ENCODE measurements around the gene NOTUM. TPM values are rescaled to one million over a fixed set of nuclear protein-coding genes. Genes with fewer than 3 reads are reported as not detected.

Gene NOTUM
- total and polyA plus RNA-seq, 9 of the 15 experiments (the other 6 are each of a cell fraction or from before 2014, with no cell fraction given): 0.03 to 14.0 (median 4.1) TPM

GRCh38 chr17:81914103-81914850 is 46.7 kb downstream of the NOTUM start:
- H3K27me3 ChIP-seq (ENCODE audit: control insufficient read depth in 2 of 2, insufficient read depth in 2 of 2, low read length in 2 of 2): no peaks in the 10 kb centered on the region
- CTCF ChIA-PET (ENCODE audit: low intra/inter-chr PET ratio): no interaction called here
- in situ Hi-C loops (cut with MboI) (no loop called here), intact Hi-C loops (cut with micrococcal nuclease) (no loop called here)
- H3K9me1 ChIP-seq (ENCODE audit: control insufficient read depth, insufficient read depth, low read length): peaks cover 6% of the 10 kb centered on the region
- H4K20me1 ChIP-seq (replicated peaks; ENCODE audit: control insufficient read depth, insufficient read depth, low read length): peaks cover 16% of the 10 kb centered on the region
- no peak overlapping the region for H3K4me3 ChIP-seq
- FAIRE-seq (no peak), DNase-seq (ENCODE audit: extremely low read depth in 1 of 4, low spot score in 3 of 4) (no peak), ATAC-seq (no peak)
- peaks cover 55% of the 10 kb centered on the region for H3K79me2 ChIP-seq (ENCODE audit: control insufficient read depth, insufficient read depth, low read length)
- peak overlapping the region in 1 of 2 experiments; percentile 39; a peak in 1 of 4 replicates for H3K9ac ChIP-seq (ENCODE audit: insufficient read depth in 1 of 2, low read depth in 2 of 2, low read length in 2 of 2)
- no peak overlapping the region for H2AFZ ChIP-seq (ENCODE audit: low read depth, low read length)
- BruUV-seq (replicated peaks): no TSS peak
- H3K4me1 ChIP-seq (replicated peaks in 1 of 2; ENCODE audit: control insufficient read depth in 2 of 2, insufficient read depth in 2 of 2, low read length in 2 of 2): peaks cover 41 to 90% of the 10 kb centered on the region in 2 experiments
- no peak overlapping the region; the same call in 2 of the 3 replicates for H3K27ac ChIP-seq (ENCODE audit: extremely low read depth, low read depth, low read length)
- H3K9me3 ChIP-seq (replicated peaks; ENCODE audit: control insufficient read depth, insufficient read depth, low read depth, low read length): no peaks in the 10 kb centered on the region
- peaks cover 66% of the 10 kb centered on the region; the same call in 2 of the 3 replicates for H3K36me3 ChIP-seq (ENCODE audit: control insufficient read depth, insufficient read depth, low read length)
- POLR2A ChIA-PET: interaction anchor here (0.6 to 5.4 kb wide), 6 partner anchors 9 to 258 kb away, joined by 3 to 46 read pairs (median 6); partner anchors contain the start of genes MAFG and PDE6G
- no peak overlapping the region for H3K4me2 ChIP-seq (ENCODE audit: insufficient read depth, low read length)
- 95% methylated on average over 24 of the region's 36 CpGs for WGBS (ENCODE audit: insufficient coverage, low coverage, missing lambda C conversion rate)
- TF ChIP-seq ZNF384 (IDR thresholded peaks at IDR 0.05; ENCODE audit: low read depth, low read length) (no peak), CTCF (IDR thresholded peaks at IDR 0.05 in 2 of 3, conservative IDR thresholded peaks at IDR 0.05 in 1 of 3; ENCODE audit: insufficient read depth in 2 of 3, low read depth in 1 of 3, low read length in 3 of 3) (no peak), NCOA6 (IDR thresholded peaks at IDR 0.05) (no peak), THRAP3 (IDR thresholded peaks at IDR 0.05; ENCODE audit: borderline replicate concordance) (no peak), PCBP2 (IDR thresholded peaks at IDR 0.05; ENCODE audit: low read depth, low read length, poor library complexity, severe bottlenecking) (no peak), CEBPB (tag; IDR thresholded peaks at IDR 0.05) (no peak), NCOA4 (IDR thresholded peaks at IDR 0.05; ENCODE audit: partially characterized antibody) (no peak), HNRNPK (IDR thresholded peaks at IDR 0.05; ENCODE audit: low read depth, low read length, poor library complexity, severe bottlenecking) (no peak), BCOR (IDR thresholded peaks at IDR 0.05) (no peak), TCF7 (IDR thresholded peaks at IDR 0.05; ENCODE audit: borderline replicate concordance) (no peak), RHOXF2B (CRISPR knock-in tag; conservative IDR thresholded peaks at IDR 0.05) (no peak), DPF2 (IDR thresholded peaks at IDR 0.05) (no peak)
- TF ChIP-seq, protein P1, sequence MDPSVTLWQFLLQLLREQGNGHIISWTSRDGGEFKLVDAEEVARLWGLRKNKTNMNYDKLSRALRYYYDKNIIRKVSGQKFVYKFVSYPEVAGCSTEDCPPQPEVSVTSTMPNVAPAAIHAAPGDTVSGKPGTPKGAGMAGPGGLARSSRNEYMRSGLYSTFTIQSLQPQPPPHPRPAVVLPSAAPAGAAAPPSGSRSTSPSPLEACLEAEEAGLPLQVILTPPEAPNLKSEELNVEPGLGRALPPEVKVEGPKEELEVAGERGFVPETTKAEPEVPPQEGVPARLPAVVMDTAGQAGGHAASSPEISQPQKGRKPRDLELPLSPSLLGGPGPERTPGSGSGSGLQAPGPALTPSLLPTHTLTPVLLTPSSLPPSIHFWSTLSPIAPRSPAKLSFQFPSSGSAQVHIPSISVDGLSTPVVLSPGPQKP (CRISPR knock-in tag; IDR thresholded peaks at IDR 0.05): no peak
- TF ChIP-seq, protein P2, sequence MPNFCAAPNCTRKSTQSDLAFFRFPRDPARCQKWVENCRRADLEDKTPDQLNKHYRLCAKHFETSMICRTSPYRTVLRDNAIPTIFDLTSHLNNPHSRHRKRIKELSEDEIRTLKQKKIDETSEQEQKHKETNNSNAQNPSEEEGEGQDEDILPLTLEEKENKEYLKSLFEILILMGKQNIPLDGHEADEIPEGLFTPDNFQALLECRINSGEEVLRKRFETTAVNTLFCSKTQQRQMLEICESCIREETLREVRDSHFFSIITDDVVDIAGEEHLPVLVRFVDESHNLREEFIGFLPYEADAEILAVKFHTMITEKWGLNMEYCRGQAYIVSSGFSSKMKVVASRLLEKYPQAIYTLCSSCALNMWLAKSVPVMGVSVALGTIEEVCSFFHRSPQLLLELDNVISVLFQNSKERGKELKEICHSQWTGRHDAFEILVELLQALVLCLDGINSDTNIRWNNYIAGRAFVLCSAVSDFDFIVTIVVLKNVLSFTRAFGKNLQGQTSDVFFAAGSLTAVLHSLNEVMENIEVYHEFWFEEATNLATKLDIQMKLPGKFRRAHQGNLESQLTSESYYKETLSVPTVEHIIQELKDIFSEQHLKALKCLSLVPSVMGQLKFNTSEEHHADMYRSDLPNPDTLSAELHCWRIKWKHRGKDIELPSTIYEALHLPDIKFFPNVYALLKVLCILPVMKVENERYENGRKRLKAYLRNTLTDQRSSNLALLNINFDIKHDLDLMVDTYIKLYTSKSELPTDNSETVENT (CRISPR knock-in tag; IDR thresholded peaks at IDR 0.05): no peak
- TF ChIP-seq, protein P3, sequence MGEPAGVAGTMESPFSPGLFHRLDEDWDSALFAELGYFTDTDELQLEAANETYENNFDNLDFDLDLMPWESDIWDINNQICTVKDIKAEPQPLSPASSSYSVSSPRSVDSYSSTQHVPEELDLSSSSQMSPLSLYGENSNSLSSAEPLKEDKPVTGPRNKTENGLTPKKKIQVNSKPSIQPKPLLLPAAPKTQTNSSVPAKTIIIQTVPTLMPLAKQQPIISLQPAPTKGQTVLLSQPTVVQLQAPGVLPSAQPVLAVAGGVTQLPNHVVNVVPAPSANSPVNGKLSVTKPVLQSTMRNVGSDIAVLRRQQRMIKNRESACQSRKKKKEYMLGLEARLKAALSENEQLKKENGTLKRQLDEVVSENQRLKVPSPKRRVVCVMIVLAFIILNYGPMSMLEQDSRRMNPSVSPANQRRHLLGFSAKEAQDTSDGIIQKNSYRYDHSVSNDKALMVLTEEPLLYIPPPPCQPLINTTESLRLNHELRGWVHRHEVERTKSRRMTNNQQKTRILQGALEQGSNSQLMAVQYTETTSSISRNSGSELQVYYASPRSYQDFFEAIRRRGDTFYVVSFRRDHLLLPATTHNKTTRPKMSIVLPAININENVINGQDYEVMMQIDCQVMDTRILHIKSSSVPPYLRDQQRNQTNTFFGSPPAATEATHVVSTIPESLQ (CRISPR knock-in tag; IDR thresholded peaks at IDR 0.05): no peak
